GM20000 (cell line): Measurements from ENCODE around the gene KCNQ2.

ENCODE experiments used
- DNase-seq: peaks from one replicate; pipeline ENCODE4 v3.0.0; 2012; ENCODE audit warnings: low spot score
- TF ChIP-seq, protein P1 (sequence below): IDR thresholded peaks from 2 replicates; pipeline ENCODE4 v1.5.1; 2012; ENCODE audit warnings: mild to moderate bottlenecking, control low read depth; ENCODE audit errors: extremely low read depth, missing control alignments

Gene KCNQ2

GRCh38 chr20:63478346-63479302, 6.2 kb upstream of the KCNQ2 start:
- TF ChIP-seq, protein P1, sequence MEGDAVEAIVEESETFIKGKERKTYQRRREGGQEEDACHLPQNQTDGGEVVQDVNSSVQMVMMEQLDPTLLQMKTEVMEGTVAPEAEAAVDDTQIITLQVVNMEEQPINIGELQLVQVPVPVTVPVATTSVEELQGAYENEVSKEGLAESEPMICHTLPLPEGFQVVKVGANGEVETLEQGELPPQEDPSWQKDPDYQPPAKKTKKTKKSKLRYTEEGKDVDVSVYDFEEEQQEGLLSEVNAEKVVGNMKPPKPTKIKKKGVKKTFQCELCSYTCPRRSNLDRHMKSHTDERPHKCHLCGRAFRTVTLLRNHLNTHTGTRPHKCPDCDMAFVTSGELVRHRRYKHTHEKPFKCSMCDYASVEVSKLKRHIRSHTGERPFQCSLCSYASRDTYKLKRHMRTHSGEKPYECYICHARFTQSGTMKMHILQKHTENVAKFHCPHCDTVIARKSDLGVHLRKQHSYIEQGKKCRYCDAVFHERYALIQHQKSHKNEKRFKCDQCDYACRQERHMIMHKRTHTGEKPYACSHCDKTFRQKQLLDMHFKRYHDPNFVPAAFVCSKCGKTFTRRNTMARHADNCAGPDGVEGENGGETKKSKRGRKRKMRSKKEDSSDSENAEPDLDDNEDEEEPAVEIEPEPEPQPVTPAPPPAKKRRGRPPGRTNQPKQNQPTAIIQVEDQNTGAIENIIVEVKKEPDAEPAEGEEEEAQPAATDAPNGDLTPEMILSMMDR, result no peak
- DNase-seq, result no peak

DNA sequence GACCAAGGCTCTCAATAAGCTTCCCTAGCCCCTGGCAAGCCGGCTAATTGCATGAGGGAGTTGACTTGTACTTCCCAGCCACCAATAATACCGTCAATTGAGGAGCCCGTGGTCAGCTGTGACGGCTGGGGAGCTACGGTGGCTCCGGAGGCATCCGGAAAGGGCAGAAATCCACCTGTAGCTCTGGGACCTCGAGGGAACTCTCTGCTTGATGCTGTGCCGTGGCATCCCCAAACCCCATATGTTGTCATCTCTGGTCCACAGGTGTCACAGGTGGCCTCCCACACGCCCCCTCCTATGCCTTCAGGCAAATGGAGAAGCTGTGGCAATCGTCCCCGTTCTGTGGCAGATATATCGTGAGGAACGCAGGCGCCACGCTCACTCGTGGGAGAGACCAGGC, 5.5 kb upstream of the KCNQ2 start:
- no peak for DNase-seq
- TF ChIP-seq, protein P1, result no peak

DNA sequence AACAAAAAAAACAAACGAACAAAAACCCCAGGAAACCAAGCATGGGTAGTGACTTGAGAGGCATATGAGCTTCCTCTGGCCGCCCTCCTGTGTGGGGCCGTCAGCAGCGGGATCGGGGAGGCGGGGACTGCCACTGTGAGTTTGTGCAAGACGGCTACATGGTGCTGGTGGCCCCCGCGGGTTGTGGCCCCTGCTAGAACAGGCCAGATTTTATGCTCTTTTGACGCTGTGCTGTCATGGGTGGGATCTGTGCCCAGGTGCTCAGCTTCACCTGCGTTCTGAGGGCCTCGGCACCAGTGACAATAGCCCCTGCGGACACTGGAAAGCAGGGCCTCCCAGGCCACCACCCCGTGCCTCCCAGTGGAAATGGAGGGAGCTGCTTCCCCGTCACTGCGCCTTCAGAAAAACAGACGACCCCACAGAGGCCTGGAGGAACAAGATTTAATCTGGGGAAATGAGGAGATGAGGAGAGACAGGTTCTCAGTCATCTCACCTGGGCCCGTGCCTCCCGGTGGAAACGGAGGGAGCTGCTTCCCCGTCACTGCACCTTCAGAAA, 4.7 kb upstream of the KCNQ2 start:
- no peak for DNase-seq
- TF ChIP-seq, protein P1, result no peak

DNA sequence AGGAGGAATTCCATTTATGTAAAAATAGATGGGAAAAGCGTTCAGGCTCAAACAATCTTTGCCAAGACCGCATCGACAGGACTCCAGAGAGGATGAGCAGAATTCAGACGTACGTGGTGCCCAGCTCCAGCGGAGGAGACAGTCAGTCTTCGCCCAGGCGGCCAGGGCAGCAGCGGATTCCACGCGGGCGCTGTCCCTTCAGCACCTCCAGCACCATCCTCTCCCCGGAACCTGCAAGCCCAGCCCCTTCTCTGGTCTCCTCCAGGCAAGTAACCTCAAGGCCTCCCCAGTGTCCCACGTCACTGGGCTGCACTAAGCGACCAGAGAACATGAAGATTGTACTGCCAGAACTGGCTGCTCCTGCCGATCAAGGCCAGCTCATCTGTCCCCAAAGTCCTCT, 2.8 kb upstream of the KCNQ2 start:
- DNase-seq, result no peak
- TF ChIP-seq, protein P1, result no peak

GRCh38 chr20:63473555-63474449, 1.3 kb upstream of the KCNQ2 start:
- no peak for DNase-seq
- TF ChIP-seq, protein P1, result no peak

GRCh38 chr20:63472862-63473390, 471 bp upstream of the KCNQ2 start:
- TF ChIP-seq, protein P1, result no peak
- DNase-seq, result no peak
